Endometrial microvascular endothelial cells (primary cell): ENCODE measurements around the gene STKLD1. TPM values are rescaled to one million over a fixed set of nuclear protein-coding genes. Genes with fewer than 3 reads are reported as not detected.
"Not testable (repeated sequence)": the region's sequence is repeated elsewhere in the genome, so short reads cannot be mapped to it uniquely, and the experiment has no call there.

Source experiments
- in situ Hi-C: cut with HindIII; loops from 2 replicates; pipeline ENCODE4 v1.10.0; 2017; ENCODE audit warnings: low sequenced_read_pairs, low pct_unique_long_range_greater_than_20kb; ENCODE audit errors: inconsistent ontology term
- total RNA-seq: library from RNA; depleted of rRNA; stranded (reverse); fragments of >200 nt; gene quantifications from one replicate; pipeline ENCODE4 v1.2.3, GENCODE V29; 2015; ENCODE audit errors: inconsistent ontology term

STKLD1 gene
- total RNA-seq, result 0.19 TPM

DNA sequence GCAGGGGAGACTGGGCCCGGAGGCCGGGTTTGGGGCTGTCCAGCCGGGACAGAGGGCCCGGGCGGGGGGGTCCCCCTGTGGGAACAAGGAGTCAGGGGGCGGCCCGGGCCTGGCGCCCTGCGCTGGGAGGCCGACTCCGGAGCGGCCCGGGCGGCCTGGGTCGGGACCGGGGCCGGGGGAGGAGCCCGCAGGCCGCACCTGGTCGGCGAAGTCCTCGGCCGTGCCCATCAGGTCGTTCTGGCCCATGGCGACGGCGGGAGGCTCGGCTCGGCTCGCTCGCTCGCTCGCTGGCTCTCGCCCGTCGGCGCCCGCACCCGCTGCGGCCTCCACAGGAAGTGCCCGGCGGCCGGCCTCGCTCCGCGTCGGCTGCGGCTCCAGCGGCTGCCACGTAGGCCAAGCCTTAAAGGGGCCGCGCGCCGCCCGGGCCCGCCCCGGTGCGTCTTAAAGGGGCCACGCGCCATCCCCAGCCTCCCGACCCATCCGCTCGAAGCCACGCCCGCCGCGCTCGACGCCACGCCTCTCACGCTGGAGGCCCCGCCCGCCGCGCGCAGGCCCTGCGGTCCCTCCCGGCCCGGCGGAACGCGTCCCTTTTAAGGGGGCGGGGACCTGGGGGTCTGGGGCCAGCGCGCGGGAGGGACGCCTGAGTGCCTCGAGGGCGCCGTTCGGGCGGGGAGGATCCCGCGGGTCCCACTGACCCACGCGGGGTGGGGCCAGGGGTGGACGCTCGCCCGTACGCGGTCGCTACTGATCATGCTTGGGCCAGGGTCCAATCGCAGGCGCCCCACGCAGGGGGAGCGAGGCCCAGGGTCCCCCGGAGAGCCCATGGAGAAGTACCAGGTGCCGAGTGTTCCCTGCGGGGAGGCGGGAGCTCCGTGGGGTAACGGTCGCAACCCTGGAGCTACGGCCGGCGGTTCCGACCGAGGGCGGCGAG lies at the start of gene STKLD1, which contains the start of gene SURF4:
Gene STKLD1 (plus strand): TSS at position 643 of the 931 bp plus-strand sequence. CDS start 108 bp downstream, at position 751.
Gene SURF4 (minus strand): TSS at position 337 of the 931 bp plus-strand sequence. CDS start 91 bp downstream, at position 246.
- in situ Hi-C loops, result loop anchor here (5.0 kb wide), 1 partner anchor 41 kb away; the partner anchor contains the start of gene REXO4

DNA sequence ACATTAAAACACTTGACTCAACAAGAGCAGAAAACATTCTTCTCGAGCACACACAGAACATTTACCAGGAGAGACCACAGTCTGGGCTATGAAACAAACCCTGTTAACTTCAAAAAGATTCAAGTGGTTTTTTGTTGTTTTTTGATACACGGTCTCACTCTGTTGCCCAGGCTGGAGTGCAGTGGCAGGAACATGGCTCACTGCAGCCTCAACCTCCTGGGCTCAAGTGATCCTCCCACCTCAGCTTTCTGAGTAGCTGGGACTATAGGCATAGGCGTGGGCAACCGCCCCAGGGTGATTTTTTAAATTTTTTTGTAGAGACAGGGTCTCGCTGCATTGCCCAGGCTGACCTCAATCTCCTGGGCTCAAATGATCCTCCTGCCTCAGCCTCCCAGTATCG lies 49.1 kb upstream of the STKLD1 start:
- in situ Hi-C loops, result not testable (repeated sequence)

DNA sequence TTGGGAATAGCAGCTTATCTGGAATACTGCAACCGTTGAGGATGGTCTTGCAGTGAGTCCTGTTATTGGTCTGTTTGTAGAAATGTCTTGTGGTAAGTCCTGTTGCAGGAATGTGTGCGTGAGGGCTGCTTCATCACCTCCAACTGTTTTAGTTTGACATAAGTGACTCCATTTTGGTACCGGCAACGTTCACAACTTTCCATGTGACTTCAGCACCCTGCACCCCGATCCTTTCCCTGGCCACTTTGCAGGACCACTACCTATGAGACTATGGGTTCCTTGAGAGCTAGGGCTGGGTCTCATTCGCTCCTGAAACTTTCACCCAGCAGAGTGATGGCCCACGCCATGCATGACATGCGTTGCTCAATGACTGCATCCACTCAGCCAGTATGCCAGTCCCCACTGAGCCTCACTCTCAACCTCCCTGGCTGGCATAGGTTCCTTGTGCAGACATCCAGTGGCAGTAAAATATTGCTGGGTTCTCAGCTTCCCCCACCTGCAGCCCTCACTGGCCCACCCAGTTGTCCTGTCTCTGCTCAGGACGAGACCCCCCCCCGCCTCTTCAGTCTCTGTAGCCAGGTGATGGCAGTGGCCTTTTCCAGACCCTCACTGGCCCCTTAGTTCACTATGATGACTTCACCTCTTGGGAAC lies 48.2 kb upstream of the STKLD1 start:
- in situ Hi-C loops, result no loop called here

DNA sequence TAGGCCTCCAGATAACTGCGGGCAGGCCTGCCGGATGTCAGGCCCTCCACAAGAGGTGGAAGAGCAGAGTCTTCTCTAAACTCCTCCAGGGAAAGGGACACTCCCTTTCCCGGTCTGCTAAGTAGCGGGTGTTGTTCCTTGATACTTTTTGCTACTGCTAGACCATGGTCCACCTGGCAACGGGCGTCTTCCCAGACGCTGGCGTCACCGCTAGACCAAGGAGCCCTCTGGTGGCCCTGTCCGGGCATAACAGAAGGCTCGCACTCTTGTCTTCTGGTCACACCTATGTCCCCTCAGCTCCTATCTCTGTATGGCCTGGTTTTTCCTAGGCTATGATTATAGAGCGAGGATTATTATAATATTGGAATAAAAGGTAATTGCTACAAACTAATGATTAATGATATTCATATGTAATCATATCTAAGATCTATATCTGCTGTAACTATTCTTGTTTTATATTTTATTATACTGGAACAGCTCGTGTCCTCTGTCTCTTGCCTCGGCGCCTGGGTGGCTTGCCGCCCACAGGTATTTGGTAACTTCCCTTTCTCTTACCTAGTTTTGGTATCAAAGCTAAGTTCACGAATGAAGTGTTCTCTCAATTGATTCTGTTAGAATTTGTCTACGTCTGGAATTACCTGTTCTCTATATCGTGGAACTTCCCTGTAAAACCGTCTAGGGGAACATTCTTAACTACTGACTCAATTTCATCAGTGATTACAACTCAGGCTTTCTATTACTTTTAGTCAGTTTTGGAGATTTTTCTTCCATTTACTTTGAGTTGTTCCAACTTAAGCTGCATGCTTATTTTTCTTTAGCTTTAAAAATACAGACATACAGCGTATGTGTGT lies 46.6 kb upstream of the STKLD1 start:
- in situ Hi-C loops, result not testable (repeated sequence)

DNA sequence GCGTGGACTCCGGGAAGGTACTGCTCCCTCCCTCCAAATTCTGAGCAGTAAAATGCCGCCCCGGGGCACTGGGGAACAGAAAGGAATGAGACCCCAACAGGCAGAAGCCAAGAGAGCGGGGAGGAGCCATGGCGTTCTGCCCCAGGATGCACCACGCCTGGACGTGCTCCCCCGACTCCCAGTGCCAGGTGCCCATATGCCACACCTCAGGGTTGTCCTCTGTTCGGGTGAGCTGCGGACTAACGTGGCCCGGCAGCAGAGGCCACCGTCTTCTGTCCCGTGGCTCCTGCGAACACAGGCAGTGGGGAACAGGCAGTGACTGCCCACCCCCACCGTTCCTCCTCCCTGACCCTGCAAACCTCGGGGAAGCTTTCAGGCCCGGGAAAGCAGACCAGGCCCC lies 44.9 kb upstream of the STKLD1 start:
- in situ Hi-C loops, result no loop called here

DNA sequence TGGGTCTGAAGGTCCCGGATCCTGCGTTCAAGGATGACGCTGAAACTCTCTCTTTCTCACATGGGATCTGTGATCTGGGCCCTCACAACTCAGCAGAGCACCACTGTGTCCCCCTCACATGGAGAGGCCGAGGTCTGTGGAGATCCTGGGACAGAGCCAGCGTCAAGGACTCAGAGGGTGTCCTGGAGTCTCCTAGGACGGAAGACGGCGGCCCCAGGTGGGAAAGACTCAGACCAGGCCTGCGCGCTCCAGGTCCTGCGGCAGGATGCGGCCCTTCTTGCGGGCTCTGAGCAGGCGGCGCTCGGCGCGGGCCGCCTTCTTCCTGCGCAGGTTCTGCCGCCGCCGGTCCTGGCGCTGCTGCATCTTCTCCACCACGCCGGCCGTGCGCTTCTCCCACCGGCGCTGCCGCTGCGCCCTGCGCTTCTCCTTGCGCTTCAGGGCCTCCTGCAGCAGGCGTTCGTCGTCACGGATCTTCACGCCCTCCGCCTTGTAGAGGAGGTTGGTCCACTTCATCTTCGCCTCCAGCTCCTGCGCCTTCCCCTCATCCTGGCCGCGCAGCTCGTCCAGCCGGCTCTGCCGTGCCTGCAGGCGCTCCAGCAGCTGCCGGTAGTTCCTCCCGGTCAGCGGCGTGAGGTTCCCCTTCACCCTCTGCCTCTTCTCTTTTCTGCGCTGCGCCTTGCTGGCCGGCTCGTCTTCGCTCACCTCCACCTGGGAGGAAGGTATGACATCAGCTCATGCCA lies 44.4 kb upstream of the STKLD1 start:
- in situ Hi-C loops, result no loop called here

DNA sequence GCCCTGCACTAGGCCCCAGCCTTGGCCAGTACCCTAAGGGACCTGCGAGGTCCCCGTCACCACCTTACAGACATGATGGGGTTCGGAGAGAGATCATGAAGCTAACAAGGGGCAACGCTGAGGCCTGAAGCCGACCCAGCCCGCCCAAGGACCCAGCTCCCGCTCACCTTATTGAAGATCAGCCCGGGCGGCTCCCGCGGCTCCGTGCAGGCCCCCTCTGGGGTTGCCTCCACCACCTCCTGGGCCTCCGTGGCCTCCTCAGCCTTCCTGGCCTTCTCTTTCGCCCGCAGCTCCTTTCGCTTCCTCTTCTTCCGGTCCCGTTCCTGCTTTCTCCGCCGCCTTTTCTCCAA lies 43.8 kb upstream of the STKLD1 start:
- in situ Hi-C loops, result no loop called here

DNA sequence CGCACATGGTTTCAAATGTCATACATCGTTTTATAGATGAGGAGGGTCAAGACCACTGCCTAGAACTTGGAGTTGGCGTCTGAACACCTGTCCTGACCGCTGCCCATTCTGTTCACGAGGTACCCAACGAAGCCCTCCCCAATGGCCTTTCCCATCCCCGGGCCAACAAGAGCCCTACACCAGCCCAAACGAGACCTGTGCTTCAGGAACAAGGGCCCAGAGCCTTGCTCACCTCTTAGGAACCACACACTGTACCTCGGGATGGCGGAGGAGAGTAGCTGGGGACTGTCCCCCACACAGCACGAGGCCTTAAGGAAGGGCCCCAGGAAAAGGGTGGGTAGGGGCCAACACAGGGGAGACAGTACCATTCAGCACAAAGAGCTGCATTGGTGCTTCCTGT lies 43.2 kb upstream of the STKLD1 start:
- in situ Hi-C loops, result no loop called here

DNA sequence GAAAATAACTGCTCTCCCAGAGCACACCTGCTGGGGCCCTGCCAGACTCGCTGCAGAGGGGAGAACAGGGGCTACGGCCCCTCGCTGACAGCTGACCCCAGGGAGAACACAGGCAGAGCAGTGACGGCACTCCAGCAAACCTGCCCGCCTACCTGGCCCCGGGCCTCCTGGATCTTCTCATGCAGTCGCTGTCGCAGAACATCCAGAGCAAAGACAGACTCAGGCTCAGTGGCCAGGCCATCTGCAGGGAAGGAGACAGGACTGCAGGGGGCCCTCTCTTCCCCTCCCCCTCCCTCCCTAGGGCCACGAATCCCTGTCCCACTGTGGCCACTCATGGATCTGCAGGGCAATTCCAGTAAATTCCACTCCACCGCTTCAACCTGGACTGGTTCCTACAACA lies 42.6 kb upstream of the STKLD1 start:
- in situ Hi-C loops, result no loop called here

DNA sequence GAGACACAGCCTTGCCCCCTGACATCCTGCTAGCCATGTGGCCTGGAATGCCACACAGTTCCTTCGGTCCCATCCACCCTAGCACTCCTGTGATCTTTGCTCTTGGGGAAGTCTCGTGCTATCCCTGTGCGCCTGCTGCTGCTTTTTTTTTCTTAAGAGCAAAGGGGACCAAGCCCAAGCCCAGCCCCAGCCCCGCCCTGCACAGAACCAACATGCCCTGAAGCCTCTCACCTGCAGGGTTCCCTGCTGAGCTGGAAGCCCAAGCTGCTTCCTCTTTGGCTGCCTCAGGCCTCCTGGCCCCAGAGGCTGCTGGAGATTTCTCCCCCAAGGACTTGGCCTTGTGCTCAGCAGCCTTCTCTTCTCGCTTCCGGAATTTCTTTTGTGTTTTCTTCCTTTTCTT lies 42.0 kb upstream of the STKLD1 start:
- in situ Hi-C loops, result no loop called here

DNA sequence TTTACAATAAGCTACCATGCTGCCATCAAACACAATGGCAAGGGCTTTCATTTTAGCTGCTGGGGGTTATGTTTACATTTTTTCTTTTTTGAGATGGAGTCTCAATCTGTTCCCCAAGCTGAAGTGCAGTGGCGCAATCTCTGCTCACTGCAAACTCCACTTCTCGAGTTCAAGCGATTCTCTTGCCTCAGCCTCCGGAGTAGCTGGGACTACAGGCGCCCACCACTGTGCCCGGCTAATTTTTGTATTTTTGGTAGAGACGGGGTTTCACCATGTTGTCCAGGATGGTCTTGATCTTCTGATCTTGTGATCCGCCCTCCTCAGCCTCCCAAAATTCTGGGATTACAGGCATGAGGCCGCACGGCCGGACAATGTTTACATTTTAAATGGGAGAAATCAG lies 41.3 kb upstream of the STKLD1 start:
- in situ Hi-C loops, result not testable (repeated sequence)

DNA sequence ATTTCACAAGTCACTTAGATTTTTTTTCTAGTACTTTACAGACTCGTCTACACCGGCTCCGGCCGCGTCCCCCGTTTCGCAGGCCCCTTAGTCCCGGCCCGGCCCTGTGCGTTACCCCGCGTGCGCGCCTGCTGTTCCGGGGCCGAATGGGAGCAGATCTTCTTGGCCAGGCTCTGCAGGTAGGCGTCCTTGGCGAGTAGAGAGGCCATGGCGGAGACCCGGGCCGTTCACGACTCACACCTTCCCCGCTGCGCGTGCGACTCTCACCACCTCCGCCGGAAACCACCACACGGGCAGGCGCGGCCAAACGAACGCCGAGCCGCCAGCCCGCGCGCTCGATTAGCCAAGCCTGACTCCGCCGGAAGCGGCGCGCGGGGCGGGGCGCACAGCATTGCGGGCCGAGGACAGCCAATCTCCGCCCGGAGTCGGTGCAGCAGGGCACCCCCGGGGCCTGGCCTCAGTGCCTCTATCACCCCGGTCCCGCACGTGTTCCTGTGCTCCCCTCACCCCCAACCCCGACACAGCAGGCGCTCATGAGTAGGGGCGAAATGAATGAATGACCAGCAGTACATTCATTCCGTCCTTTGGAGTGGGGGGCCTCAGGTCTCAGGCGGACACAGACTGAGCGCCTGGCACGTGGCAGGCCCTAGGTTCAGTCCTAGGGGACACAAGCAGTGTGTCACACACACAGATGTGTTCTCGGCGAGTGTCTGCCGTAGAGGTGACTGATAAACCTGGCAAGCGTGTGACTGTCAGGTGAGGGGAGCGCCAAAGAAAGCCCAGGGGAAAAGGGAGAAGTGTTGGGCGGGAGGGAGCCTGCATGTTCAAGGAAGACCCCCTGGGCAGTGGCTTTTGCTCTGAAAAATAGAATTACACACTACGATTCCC lies 40.0 kb upstream of the STKLD1 start, which contains the start of gene SURF6:
Gene SURF6 (minus strand): TSS at position 265 of the 888 bp plus-strand sequence. CDS start 56 bp downstream, at position 209.
- in situ Hi-C loops, result no loop called here

DNA sequence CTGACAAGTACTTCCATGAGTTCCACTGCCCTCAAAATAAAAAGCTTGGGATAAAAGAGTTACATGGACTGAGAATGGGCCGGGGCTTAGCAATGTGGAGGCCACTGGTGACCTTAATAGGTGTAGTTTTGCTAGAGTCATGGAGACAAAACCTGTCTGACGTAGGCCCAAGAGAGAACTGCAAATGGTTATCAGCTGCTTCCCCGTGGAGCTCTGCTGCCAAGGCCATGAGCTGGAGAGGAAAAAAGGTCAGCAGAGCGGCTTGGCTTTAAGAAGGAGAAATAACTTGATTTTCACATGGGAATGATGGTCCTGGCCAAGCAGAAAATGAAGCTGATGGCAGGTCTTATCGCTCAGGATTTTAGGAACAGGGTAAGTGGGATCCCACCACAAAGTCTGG lies 36.5 kb upstream of the STKLD1 start:
- in situ Hi-C loops, result no loop called here

DNA sequence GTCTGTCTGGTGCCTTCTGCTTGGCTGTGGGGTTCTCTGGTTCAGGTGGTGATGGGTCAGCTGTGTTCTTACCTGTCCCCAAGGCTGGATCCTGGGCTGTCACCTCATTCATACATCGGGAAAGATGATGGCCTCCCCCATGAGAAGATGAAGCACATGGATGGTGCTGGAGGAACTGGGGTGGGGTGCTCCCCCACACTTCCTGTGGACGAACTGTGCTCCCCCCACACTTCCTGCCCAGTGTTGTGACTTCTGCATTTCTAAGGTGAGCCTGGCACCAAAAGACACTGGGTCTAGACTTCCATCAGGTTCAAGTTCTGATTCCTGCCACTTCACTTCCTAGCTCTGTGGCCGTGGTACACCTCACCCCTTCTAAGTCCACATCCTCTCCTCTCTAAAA lies 35.9 kb upstream of the STKLD1 start:
- in situ Hi-C loops, result no loop called here

DNA sequence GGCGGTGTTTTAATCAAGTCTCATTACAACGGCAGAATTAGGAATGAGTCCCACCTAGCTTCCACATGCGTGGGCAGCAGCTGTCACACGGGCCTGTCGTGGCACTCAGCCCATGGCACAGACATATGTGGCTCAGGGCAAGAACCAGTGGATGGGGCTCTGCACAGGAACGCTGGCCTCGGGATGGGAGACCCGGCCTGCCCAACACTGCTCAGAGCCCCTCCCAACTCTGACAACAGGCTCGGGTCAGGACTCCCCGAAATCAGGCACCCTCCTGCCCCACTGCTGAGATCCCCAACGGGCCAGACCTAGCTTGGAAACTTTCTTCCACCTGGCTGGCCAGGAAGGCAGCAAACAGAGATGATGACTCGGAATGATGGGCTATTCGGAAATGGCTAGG lies 35.2 kb upstream of the STKLD1 start:
- in situ Hi-C loops, result no loop called here

DNA sequence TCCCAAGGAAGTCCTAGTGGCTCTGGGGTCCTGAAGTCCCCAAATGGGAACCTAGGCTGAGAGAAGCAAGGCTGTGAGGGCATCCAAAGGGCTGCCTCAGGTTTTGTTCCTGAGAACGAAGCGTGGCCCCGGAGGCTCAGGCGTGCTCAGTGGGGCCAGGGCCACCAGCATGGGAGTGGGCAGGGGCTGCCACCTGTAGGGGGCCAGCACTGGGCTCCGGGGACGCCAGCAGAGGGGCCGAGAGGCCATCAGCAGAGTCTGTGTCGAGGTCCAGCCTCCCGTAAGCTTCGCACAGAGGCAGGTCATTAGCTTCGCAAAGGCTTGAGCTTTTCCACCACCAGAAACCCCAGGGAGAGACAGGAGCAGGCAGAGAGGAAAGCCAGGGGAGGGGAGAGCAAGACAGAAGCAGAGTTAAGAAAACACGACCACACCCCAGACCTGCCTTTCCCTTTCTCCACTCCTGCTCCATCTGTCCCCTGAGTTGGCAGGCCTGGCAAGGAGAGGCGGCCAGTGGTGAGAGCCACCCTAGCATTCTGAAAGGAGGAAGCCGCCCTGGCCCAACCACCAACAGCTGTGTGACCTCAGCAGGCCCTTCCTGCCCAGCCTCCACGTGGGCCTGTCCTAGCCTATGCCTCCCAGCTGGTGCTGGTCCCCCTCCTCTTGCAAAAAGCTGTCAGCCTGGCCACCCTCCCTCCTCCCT lies 34.6 kb upstream of the STKLD1 start:
- in situ Hi-C loops, result no loop called here

DNA sequence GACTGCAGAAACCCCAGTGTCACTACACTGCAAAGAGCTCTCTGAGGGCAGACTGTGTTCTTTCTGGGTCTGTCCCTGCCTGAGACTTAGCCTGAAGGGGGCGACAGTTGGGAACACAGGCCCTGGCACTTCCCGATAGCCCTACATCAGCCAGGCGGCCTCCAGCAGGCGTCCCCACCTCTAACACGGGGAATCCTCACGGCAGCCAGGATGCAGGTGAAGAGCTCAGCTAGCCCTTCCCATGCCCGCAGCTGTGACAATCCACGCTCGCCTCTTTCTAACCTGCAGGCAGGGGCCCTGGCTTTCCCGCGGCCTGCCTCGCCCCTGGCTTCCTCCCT lies 34.1 kb upstream of the STKLD1 start:
- in situ Hi-C loops, result no loop called here
